Keratinocyte (primary cell): ENCODE data around the gene GPR26. TPM values are rescaled to one million over a fixed set of nuclear protein-coding genes. Genes with fewer than 3 reads are reported as not detected.

Experiments
- DNase-seq: peaks from one replicate; pipeline ENCODE4 v3.0.0-alpha.2; 2011; ENCODE audit warnings: low read depth, missing footprints, low spot score
- FAIRE-seq: peaks from 2 replicates; lab custom pipeline; 2011; peaks lifted over from hg19 to GRCh38; lab: Jason Lieb, UNC
- H2AFZ ChIP-seq: 2 replicates; pipeline ENCODE4 v1.6.0; 2012; ENCODE audit warnings: low read length, control low read depth, inconsistent platforms; ENCODE audit not compliant: control insufficient read depth
- H3K27ac ChIP-seq: 2 replicates; pipeline ENCODE4 v1.5.1; 2011; ENCODE audit warnings: low read length; ENCODE audit not compliant: control insufficient read depth, insufficient read depth
- H3K27me3 ChIP-seq: 3 replicates; pipeline ENCODE4 v1.6.0; 2011; ENCODE audit warnings: low read length; ENCODE audit not compliant: control insufficient read depth, insufficient read depth; ENCODE audit errors: extremely low read depth
- H3K36me3 ChIP-seq, 2 experiments: 2 replicates in 1 of 2; 3 replicates in 1 of 2; pipeline ENCODE4 v1.5.1; 2011; ENCODE audit warnings: low read length in 2 of 2, mild to moderate bottlenecking in 1 of 2; ENCODE audit not compliant: control insufficient read depth in 2 of 2, insufficient read depth in 2 of 2; ENCODE audit errors: extremely low read depth in 1 of 2
- H3K4me1 ChIP-seq: 3 replicates; pipeline ENCODE4 v1.5.1; 2011; ENCODE audit warnings: low read length; ENCODE audit not compliant: control insufficient read depth, insufficient read depth; ENCODE audit errors: extremely low read depth
- H3K4me2 ChIP-seq: 3 replicates; pipeline ENCODE4 v1.6.0; 2011; ENCODE audit warnings: low read depth, low read length; ENCODE audit not compliant: control insufficient read depth, insufficient read depth; ENCODE audit errors: extremely low read depth
- H3K4me3 ChIP-seq, 3 experiments: fragments of 200-600 bp in 1 of 3; sonication (generic) in 1 of 3; 2 replicates in 2 of 3; 3 replicates in 1 of 3; pipeline ENCODE4 v1.5.1; 2011 to 2016; ENCODE audit warnings: low read length in 3 of 3, mild to moderate bottlenecking in 3 of 3, control low read depth in 2 of 3, inconsistent platforms in 1 of 3, low read depth in 1 of 3, mixed read lengths in 1 of 3, mixed run types in 1 of 3, moderate library complexity in 1 of 3; ENCODE audit not compliant: control insufficient read depth in 2 of 3, insufficient read depth in 2 of 3; ENCODE audit errors: extremely low read depth in 1 of 3
- H3K79me2 ChIP-seq: 2 replicates; pipeline ENCODE4 v1.6.0; 2012; ENCODE audit warnings: low read length; ENCODE audit not compliant: control insufficient read depth, insufficient read depth
- H3K9ac ChIP-seq: 3 replicates; pipeline ENCODE4 v1.6.0; 2011; ENCODE audit warnings: low read length; ENCODE audit not compliant: control insufficient read depth, insufficient read depth; ENCODE audit errors: extremely low read depth
- H3K9me1 ChIP-seq: 3 replicates; pipeline ENCODE4 v1.6.0; 2011; ENCODE audit warnings: low read length; ENCODE audit not compliant: control insufficient read depth, insufficient read depth; ENCODE audit errors: extremely low read depth
- H3K9me3 ChIP-seq: 2 replicates; pipeline ENCODE4 v1.5.1; 2012; ENCODE audit warnings: low read depth, low read length; ENCODE audit not compliant: control insufficient read depth
- H4K20me1 ChIP-seq: 3 replicates; pipeline ENCODE4 v1.6.0; 2011; ENCODE audit warnings: low read length; ENCODE audit not compliant: control insufficient read depth, insufficient read depth; ENCODE audit errors: extremely low read depth
- CTCF ChIP-seq, 3 experiments: IDR thresholded peaks in 1 of 3; conservative IDR thresholded peaks in 1 of 3; optimal IDR thresholded peaks in 1 of 3; 2 replicates in 2 of 3; 3 replicates in 1 of 3; pipeline versions ENCODE3 to v1.5.1; 2011; ENCODE audit warnings: low read length in 3 of 3, mild to moderate bottlenecking in 3 of 3, moderate library complexity in 2 of 3, control low read depth in 1 of 3, inconsistent platforms in 1 of 3; ENCODE audit not compliant: insufficient read depth in 2 of 3; ENCODE audit errors: extremely low read depth in 1 of 3
- EZH2 ChIP-seq: IDR thresholded peaks from one replicate; pipeline ENCODE4 v1.6.1; 2012; ENCODE audit warnings: inconsistent platforms, mild to moderate bottlenecking, low read length, moderate library complexity
- dilution Hi-C: fragments of 300-500 bp; cut with MboI; formaldehyde crosslinking; loops from one replicate; pipeline ENCODE4 v1.7.0; 2020; ENCODE audit warnings: low sequenced_read_pairs; ENCODE audit not compliant: extremely low pct_ligation_motif_present
- polyA plus RNA-seq, 5 experiments: library from polyadenylated mRNA; depleted of rRNA in 3 of 5; stranded (reverse) in 3 of 5; stranded (forward) in 1 of 5; unstranded in 1 of 5; fragments of >200 nt; gene quantifications; 1 replicate in 1 of 5; 2 replicates in 3 of 5; 3 replicates in 1 of 5; pipeline versions ENCODE4 v1.2.1 to v1.2.3, GENCODE V29; 2011 to 2012; ENCODE audit warnings: missing spikeins in 2 of 5, low read depth in 1 of 5, low replicate concordance in 1 of 5

GPR26 gene
- polyA plus RNA-seq, 1 donor (not counting 4 experiments of a cell fraction or from before 2014, with no cell fraction given) = not detected

- dilution Hi-C loops = no loop called here
- Histone ChIP-seq H3K9me3 (no peaks in the 10 kb centered on the region), H3K9me1 (no peaks in the 10 kb centered on the region), H2AFZ (no peak overlapping the region), H3K27ac (no peak overlapping the region), H4K20me1 (no peaks in the 10 kb centered on the region), H3K27me3 (no peaks in the 10 kb centered on the region), H3K79me2 (no peaks in the 10 kb centered on the region), H3K36me3 (no peaks in the 10 kb centered on the region), H3K9ac (no peak overlapping the region), H3K4me3 (no peak overlapping the region), H3K4me2 (no peak overlapping the region), H3K4me1 (no peaks in the 10 kb centered on the region)
- FAIRE-seq (no peak), DNase-seq (no peak)
- TF ChIP-seq CTCF (optimal IDR thresholded peaks at IDR 0.05 in 1 of 3, IDR thresholded peaks at IDR 0.05 in 1 of 3, conservative IDR thresholded peaks at IDR 0.05 in 1 of 3; ENCODE audit: extremely low read depth in 1 of 3, insufficient read depth in 2 of 3, low read length in 3 of 3) = no peak
- no peak for TF ChIP-seq EZH2
Observed at GRCh38 chr10:123633106-123633505, 33.0 kb upstream of the GPR26 start.

- Histone ChIP-seq H3K4me2 (no peak overlapping the region), H3K9ac (no peak overlapping the region), H3K27ac (no peak overlapping the region), H3K4me3 (no peak overlapping the region), H3K36me3 (no peaks in the 10 kb centered on the region), H3K79me2 (no peaks in the 10 kb centered on the region), H2AFZ (no peak overlapping the region), H3K27me3 (no peaks in the 10 kb centered on the region), H3K9me1 (no peaks in the 10 kb centered on the region), H3K4me1 (no peaks in the 10 kb centered on the region), H4K20me1 (no peaks in the 10 kb centered on the region), H3K9me3 (no peaks in the 10 kb centered on the region)
- TF ChIP-seq CTCF (optimal IDR thresholded peaks at IDR 0.05 in 1 of 3, IDR thresholded peaks at IDR 0.05 in 1 of 3, conservative IDR thresholded peaks at IDR 0.05 in 1 of 3; ENCODE audit: extremely low read depth in 1 of 3, insufficient read depth in 2 of 3, low read length in 3 of 3) (no peak), EZH2 (no peak)
- no peak for DNase-seq
- dilution Hi-C loops = no loop called here
- no peak for FAIRE-seq
Observed at GRCh38 chr10:123633636-123634035, 32.5 kb upstream of the GPR26 start.
